Spleen (tissue), 11 donors: ENCODE results near the gene FXYD5. TPM values are rescaled to one million over a fixed set of nuclear protein-coding genes. Genes with fewer than 3 reads are reported as not detected.

Source experiments
- DNase-seq: peaks from one replicate; pipeline ENCODE4 v3.0.0-alpha.2; 2020
- H3K27ac ChIP-seq, 8 donors: fragments of 200-600 bp; sonication (generic) in 7 of 8; 1 replicate in 4 of 8; 2 replicates in 4 of 8; pipeline versions ENCODE4 v1.5.0 to v1.8.0; 2016 to 2021; ENCODE audit warnings: inconsistent platforms in 4 of 8, mild to moderate bottlenecking in 4 of 8, moderate library complexity in 1 of 8
- H3K27me3 ChIP-seq, 7 donors: fragments of 200-600 bp; sonication (generic) in 6 of 7; replicated peaks in 1 of 7; 1 replicate in 4 of 7; 2 replicates in 3 of 7; pipeline versions ENCODE4 v1.5.0 to v1.8.0; 2016 to 2021; ENCODE audit warnings: inconsistent platforms in 3 of 7, mild to moderate bottlenecking in 1 of 7
- H3K36me3 ChIP-seq, 6 donors: fragments of 200-600 bp; sonication (generic) in 5 of 6; 1 replicate in 4 of 6; 2 replicates in 2 of 6; pipeline versions ENCODE4 v1.5.0 to v1.8.0; 2016 to 2021; ENCODE audit warnings: inconsistent platforms in 2 of 6
- H3K4me1 ChIP-seq, 6 donors: fragments of 200-600 bp; sonication (generic) in 5 of 6; 1 replicate in 3 of 6; 2 replicates in 3 of 6; pipeline versions ENCODE4 v1.5.0 to v1.8.0; 2016 to 2021; ENCODE audit warnings: inconsistent platforms in 3 of 6
- H3K4me3 ChIP-seq, 8 donors: fragments of 200-600 bp; sonication (generic) in 7 of 8; 1 replicate in 4 of 8; 2 replicates in 4 of 8; pipeline versions ENCODE4 v1.5.0 to v1.8.0; 2016 to 2021; ENCODE audit warnings: inconsistent platforms in 4 of 8, mild to moderate bottlenecking in 4 of 8, moderate library complexity in 2 of 8
- H3K9me3 ChIP-seq, 8 donors: fragments of 200-600 bp; sonication (generic) in 7 of 8; 1 replicate in 4 of 8; 2 replicates in 4 of 8; pipeline versions ENCODE4 v1.5.0 to v1.8.0; 2016 to 2021; ENCODE audit warnings: inconsistent platforms in 4 of 8
- CTCF ChIP-seq, 11 experiments: fragments of 200-600 bp in 7 of 11; fragments of 450-650 bp in 4 of 11; sonication (generic) in 4 of 11; IDR thresholded peaks in 8 of 11; conservative IDR thresholded peaks in 3 of 11; 1 replicate in 7 of 11; 2 replicates in 4 of 11; pipeline versions ENCODE4 v1.4.0 to v1.8.0; 2016 to 2021; ENCODE audit warnings: antibody characterized with exemption in 11 of 11, inconsistent platforms in 4 of 11, mild to moderate bottlenecking in 1 of 11
- POLR2A ChIP-seq, 3 donors: fragments of 450-650 bp; IDR thresholded peaks; one replicate each; pipeline ENCODE4 v1.5.1; 2017; ENCODE audit warnings: antibody characterized with exemption in 3 of 3, mild to moderate bottlenecking in 1 of 3
- POLR2AphosphoS5 ChIP-seq, 3 donors: sonication (generic); formaldehyde crosslinking; IDR thresholded peaks; one replicate each; pipeline ENCODE4 v1.5.1; 2017; ENCODE audit warnings: antibody characterized with exemption in 3 of 3
- WGBS, 5 donors: extraction: QIAGEN DNeasy Blood & Tissue Kit in 3 of 5; methylation state at CpG; one replicate each; pipeline versions ENCODE4 v1.1.5 to v1.1.7; 2013 to 2018; 5-methylcytosine and 5-hydroxymethylcytosine counted together
- intact Hi-C: fragments of 100-400 bp; cut with DNase I; formaldehyde crosslinking; loops from one replicate; pipeline ENCODE4 v1.15.0; 2023; ENCODE audit warnings: low total_unique reads
- polyA plus RNA-seq, 3 donors: library from polyadenylated mRNA; stranded (reverse); fragments of 200-250 nt; gene quantifications; one replicate each; pipeline ENCODE4 v1.2.1, GENCODE V29; 2013
- total RNA-seq, 7 donors: library from RNA; depleted of rRNA in 3 of 7; stranded (reverse); fragments of >200 nt in 3 of 7; fragmentation: NEBNext Ultra II Directional in 4 of 7; extraction: Animal tissue kit (Norgen Biotek cat#: 25700) in 4 of 7; gene quantifications; one replicate each; pipeline versions ENCODE4 v1.1.0 to v1.2.1, GENCODE V29; 2016 to 2021
- donor health status: healthy with polysubstance abuse.
- donor health status: DM: no; HTN: no; CAD: no; lungs with moderate emphysema.
- donor health status: DM: no; HTN: no; CAD: no.
- donor health status: Bipolar disorder and iron deficiency.
- donor health status: healthy.
- donor health status: DM: no; HTN: no; CAD: no.
- donor health status: DM: yes; HTN: yes; CAD: no.

Gene FXYD5
- total and polyA plus RNA-seq, 10 donors = 132 to 235 (median 175) TPM

GRCh38 chr19:35106291-35106583 lies 48.3 kb upstream of the FXYD5 start:
- H3K27ac ChIP-seq = no peak overlapping the region
- H3K36me3 ChIP-seq = no peaks in the 10 kb centered on the region
- 87 to 95% (median 89%) methylated on average over 4 to 9 of the region's 9 CpGs for WGBS, 5 donors
- intact Hi-C loops = no loop called here
- no peaks in the 10 kb centered on the region for H3K9me3 ChIP-seq
- no peaks in the 10 kb centered on the region for H3K4me1 ChIP-seq
- H3K27me3 ChIP-seq = peaks cover 0 to 10% (median 0%) of the 10 kb centered on the region in 7 donors
- DNase-seq = no peak
- no peak overlapping the region for H3K4me3 ChIP-seq
- TF ChIP-seq POLR2A (IDR thresholded peaks at IDR 0.05) (no peak), POLR2AphosphoS5 (IDR thresholded peaks at IDR 0.05) (no peak), CTCF (IDR thresholded peaks at IDR 0.05 in 8 of 11, conservative IDR thresholded peaks at IDR 0.05 in 3 of 11) (no peak)

- H3K4me1 ChIP-seq = no peaks in the 10 kb centered on the region
- intact Hi-C loops = no loop called here
- TF ChIP-seq POLR2A (IDR thresholded peaks at IDR 0.05) (no peak), POLR2AphosphoS5 (IDR thresholded peaks at IDR 0.05) (no peak)
- no peak overlapping the region for H3K4me3 ChIP-seq
- H3K36me3 ChIP-seq = no peaks in the 10 kb centered on the region
- peaks cover 0 to 16% (median 0%) of the 10 kb centered on the region in 7 donors for H3K27me3 ChIP-seq
- no peak for DNase-seq
- no peaks in the 10 kb centered on the region for H3K9me3 ChIP-seq
- WGBS, 5 donors = 44 to 100% (median 58%) methylated on average over 1 to 2 of the region's 2 CpGs
- H3K27ac ChIP-seq = no peak overlapping the region
These were observed 47.5 kb upstream of the FXYD5 start for GRCh38 chr19:35106898-35107541.

- no peak for DNase-seq
These were observed 47.0 kb upstream of the FXYD5 start for GRCh38 chr19:35107545-35107944.

GRCh38 chr19:35108730-35109129 lies 45.8 kb upstream of the FXYD5 start:
- no peak overlapping the region for H3K27ac ChIP-seq
- peaks cover 0 to 19% (median 0%) of the 10 kb centered on the region in 7 donors for H3K27me3 ChIP-seq
- no peaks in the 10 kb centered on the region for H3K36me3 ChIP-seq
- WGBS, 5 donors = 81 to 89% (median 83%) methylated on average over 11 of the region's 11 CpGs
- H3K4me1 ChIP-seq = no peaks in the 10 kb centered on the region
- DNase-seq = no peak
- no peak for TF ChIP-seq POLR2AphosphoS5 (IDR thresholded peaks at IDR 0.05)
- no peak for TF ChIP-seq CTCF (IDR thresholded peaks at IDR 0.05 in 8 of 11, conservative IDR thresholded peaks at IDR 0.05 in 3 of 11)
- no peak for TF ChIP-seq POLR2A (IDR thresholded peaks at IDR 0.05)
- intact Hi-C loops = no loop called here
- no peak overlapping the region for H3K4me3 ChIP-seq
- H3K9me3 ChIP-seq = no peaks in the 10 kb centered on the region

More at GRCh38 chr19:35107545-35107944, 47.0 kb upstream of the FXYD5 start:
- Histone ChIP-seq H3K27me3 (peaks cover 0 to 19% (median 0%) of the 10 kb centered on the region in 7 donors), H3K27ac (no peak overlapping the region), H3K4me1 (no peaks in the 10 kb centered on the region), H3K4me3 (no peak overlapping the region), H3K36me3 (no peaks in the 10 kb centered on the region), H3K9me3 (no peaks in the 10 kb centered on the region)
- TF ChIP-seq POLR2A (IDR thresholded peaks at IDR 0.05) (no peak), POLR2AphosphoS5 (IDR thresholded peaks at IDR 0.05) (no peak)
- intact Hi-C loops = no loop called here
- 17 to 49% (median 34%) methylated on average over 2 to 5 of the region's 5 CpGs for WGBS, 5 donors

- no peaks in the 10 kb centered on the region for H3K36me3 ChIP-seq
- peaks cover 3 to 7% (median 4%) of the 10 kb centered on the region in 6 donors for H3K4me1 ChIP-seq
- H3K4me3 ChIP-seq = no peak overlapping the region
- TF ChIP-seq POLR2AphosphoS5 (IDR thresholded peaks at IDR 0.05) (no peak), POLR2A (IDR thresholded peaks at IDR 0.05) (no peak), CTCF (IDR thresholded peaks at IDR 0.05 in 8 of 11, conservative IDR thresholded peaks at IDR 0.05 in 3 of 11) (no peak)
- 73 to 83% (median 76%) methylated on average over 22 of the region's 22 CpGs for WGBS, 5 donors
- intact Hi-C loops = no loop called here
- H3K27me3 ChIP-seq = peaks cover 0 to 23% (median 0%) of the 10 kb centered on the region in 7 donors
- no peak for DNase-seq
- H3K27ac ChIP-seq = no peak overlapping the region
- H3K9me3 ChIP-seq = no peaks in the 10 kb centered on the region
These were observed 45.0 kb upstream of the FXYD5 start for GRCh38 chr19:35109395-35110112.
